ENCODE measurements around the gene RIMS3.
"Not testable (repeated sequence)": the region's sequence is repeated elsewhere in the genome, so short reads cannot be mapped to it uniquely, and the experiment has no call there.

RIMS3 gene

GRCh38 chr1:40665335-40666171 is at the start of gene RIMS3:
TSS of gene RIMS3 (minus strand) at chr1:40665682. CDS start at chr1:40641925, 23,757 bp downstream.
- peak; percentile 82 for DNase-seq

GRCh38 chr1:40712997-40713396 is 47.5 kb upstream of the RIMS3 start:
- DNase-seq, result no peak

GRCh38 chr1:40712405-40712944 is 47.0 kb upstream of the RIMS3 start:
- no peak for DNase-seq

GRCh38 chr1:40711465-40712404 is 46.3 kb upstream of the RIMS3 start:
- DNase-seq, result no peak

- no peak for DNase-seq
Measured at GRCh38 chr1:40710581-40711315, 45.3 kb upstream of the RIMS3 start.

GRCh38 chr1:40709802-40710278 is 44.4 kb upstream of the RIMS3 start:
- no peak for DNase-seq

GRCh38 chr1:40709100-40709801 is 43.8 kb upstream of the RIMS3 start:
- peak; percentile 74 for DNase-seq

GRCh38 chr1:40708750-40709099 is 43.2 kb upstream of the RIMS3 start:
- DNase-seq, result no peak

GRCh38 chr1:40706626-40707025 is 41.1 kb upstream of the RIMS3 start:
- no peak for DNase-seq

- DNase-seq, result no peak
Measured at GRCh38 chr1:40704817-40705733, 39.6 kb upstream of the RIMS3 start.

GRCh38 chr1:40703316-40703715 is 37.8 kb upstream of the RIMS3 start:
- DNase-seq, result no peak

GRCh38 chr1:40702810-40703209 is 37.3 kb upstream of the RIMS3 start:
- DNase-seq, result not testable (repeated sequence)

GRCh38 chr1:40701684-40702083 is 36.2 kb upstream of the RIMS3 start:
- DNase-seq, result no peak

- no peak for DNase-seq
Measured at GRCh38 chr1:40699787-40700186, 34.3 kb upstream of the RIMS3 start.

- DNase-seq, result no peak
Measured at GRCh38 chr1:40697436-40697835, 32.0 kb upstream of the RIMS3 start.

- no peak for DNase-seq
Measured at GRCh38 chr1:40696294-40696693, 30.8 kb upstream of the RIMS3 start.

GRCh38 chr1:40694353-40694874 is 28.9 kb upstream of the RIMS3 start:
- DNase-seq, result no peak

GRCh38 chr1:40693425-40693824 is 27.9 kb upstream of the RIMS3 start:
- no peak for DNase-seq

- DNase-seq, result no peak
Measured at GRCh38 chr1:40692429-40692895, 27.0 kb upstream of the RIMS3 start.
